ENCODE measurements around the gene FIGN. TPM values are rescaled to one million over a fixed set of nuclear protein-coding genes. Genes with fewer than 3 reads are reported as not detected.

FIGN gene
- total RNA-seq, 4 donors from 2014 or later, result 0.42 to 3.1 (median 1.3) TPM

- Histone ChIP-seq H3K4me3 (no peak overlapping the region), H3K9me3 (no peaks in the 10 kb centered on the region), H3K36me3 (no peaks in the 10 kb centered on the region), H3K27me3 (no peaks in the 10 kb centered on the region), H3K27ac (no peak overlapping the region), H3K4me1 (no peaks in the 10 kb centered on the region)
- in situ Hi-C loops (cut with MboI; ENCODE audit: low sequenced_read_pairs in 4 of 4) (no loop called here), intact Hi-C loops (cut with DNase I; ENCODE audit: low total_unique reads) (no loop called here)
- no peak for DNase-seq
- no peak for ATAC-seq
- TF ChIP-seq POLR2A (IDR thresholded peaks at IDR 0.05) (no peak), CTCF (IDR thresholded peaks at IDR 0.05 in 4 of 5, conservative IDR thresholded peaks at IDR 0.05 in 1 of 5) (no peak)
Observed at GRCh38 chr2:163756588-163756987, 20.8 kb upstream of the FIGN start.

- H3K27me3 ChIP-seq, result no peaks in the 10 kb centered on the region
- no peak overlapping the region for H3K27ac ChIP-seq
- H3K36me3 ChIP-seq, result no peaks in the 10 kb centered on the region
- no peak for DNase-seq
- no peak overlapping the region for H3K4me3 ChIP-seq
- H3K4me1 ChIP-seq, result no peaks in the 10 kb centered on the region
- ATAC-seq, result no peak
- TF ChIP-seq POLR2A (IDR thresholded peaks at IDR 0.05), result no peak
- no peak for TF ChIP-seq CTCF (IDR thresholded peaks at IDR 0.05 in 4 of 5, conservative IDR thresholded peaks at IDR 0.05 in 1 of 5)
- no peaks in the 10 kb centered on the region for H3K9me3 ChIP-seq
- in situ Hi-C loops (cut with MboI; ENCODE audit: low sequenced_read_pairs in 4 of 4) (no loop called here), intact Hi-C loops (cut with DNase I; ENCODE audit: low total_unique reads) (no loop called here)
Observed at GRCh38 chr2:163755366-163755765, 19.6 kb upstream of the FIGN start.

GRCh38 chr2:163753726-163754125 is 17.9 kb upstream of the FIGN start:
- in situ Hi-C loops (cut with MboI; ENCODE audit: low sequenced_read_pairs in 4 of 4), result no loop called here

GRCh38 chr2:163752267-163752666 is 16.5 kb upstream of the FIGN start:
- Histone ChIP-seq H3K27me3 (no peaks in the 10 kb centered on the region), H3K27ac (no peak overlapping the region), H3K4me1 (no peaks in the 10 kb centered on the region), H3K9me3 (no peaks in the 10 kb centered on the region), H3K4me3 (no peak overlapping the region), H3K36me3 (no peaks in the 10 kb centered on the region)
- in situ Hi-C loops (cut with MboI; ENCODE audit: low sequenced_read_pairs in 4 of 4) (no loop called here), intact Hi-C loops (cut with DNase I; ENCODE audit: low total_unique reads) (no loop called here)
- DNase-seq, result no peak
- no peak for TF ChIP-seq POLR2A (IDR thresholded peaks at IDR 0.05)
- no peak for TF ChIP-seq CTCF (IDR thresholded peaks at IDR 0.05 in 4 of 5, conservative IDR thresholded peaks at IDR 0.05 in 1 of 5)
- no peak for ATAC-seq

More at GRCh38 chr2:163753726-163754125, 17.9 kb upstream of the FIGN start:
- Histone ChIP-seq H3K27me3 (no peaks in the 10 kb centered on the region), H3K4me1 (no peaks in the 10 kb centered on the region), H3K36me3 (no peaks in the 10 kb centered on the region), H3K9me3 (no peaks in the 10 kb centered on the region), H3K27ac (no peak overlapping the region), H3K4me3 (no peak overlapping the region)
- DNase-seq, result no peak
- intact Hi-C loops (cut with DNase I; ENCODE audit: low total_unique reads), result no loop called here
- no peak for TF ChIP-seq POLR2A (IDR thresholded peaks at IDR 0.05)
- no peak for TF ChIP-seq CTCF (IDR thresholded peaks at IDR 0.05 in 4 of 5, conservative IDR thresholded peaks at IDR 0.05 in 1 of 5)
- no peak for ATAC-seq

GRCh38 chr2:163751696-163752095 is 15.9 kb upstream of the FIGN start:
- intact Hi-C loops (cut with DNase I; ENCODE audit: low total_unique reads) (no loop called here), in situ Hi-C loops (cut with MboI; ENCODE audit: low sequenced_read_pairs in 4 of 4) (no loop called here)
- Histone ChIP-seq H3K4me3 (no peak overlapping the region), H3K36me3 (no peaks in the 10 kb centered on the region), H3K9me3 (no peaks in the 10 kb centered on the region), H3K27me3 (no peaks in the 10 kb centered on the region), H3K27ac (no peak overlapping the region), H3K4me1 (no peaks in the 10 kb centered on the region)
- ATAC-seq (no peak), DNase-seq (no peak)
- no peak for TF ChIP-seq POLR2A (IDR thresholded peaks at IDR 0.05)
- TF ChIP-seq CTCF (IDR thresholded peaks at IDR 0.05 in 4 of 5, conservative IDR thresholded peaks at IDR 0.05 in 1 of 5), result no peak

Measured in gastrocnemius medialis (tissue), 4 donors.